NT2/D1 (cell line): ENCODE results near the gene OR8I2.

Experiments
- SUZ12 ChIP-seq: IDR thresholded peaks from 2 replicates; pipeline ENCODE4 v1.6.1; 2011; ENCODE audit not compliant: insufficient read length, insufficient read depth; ENCODE audit errors: extremely low read depth
- ZNF274 ChIP-seq: IDR thresholded peaks from 2 replicates; pipeline ENCODE4 v1.6.1; 2011; ENCODE audit warnings: mild to moderate bottlenecking, low read depth, low read length

GRCh38 chr11:56049487-56049886 lies 43.6 kb upstream of the OR8I2 start:
- TF ChIP-seq SUZ12, result no peak
- no peak for TF ChIP-seq ZNF274
